K562 (cell line): ENCODE results near the gene FAM78A.

ENCODE experiments used
- ATF6 ChIP-seq: sonication (generic); formaldehyde crosslinking; IDR thresholded peaks from 2 replicates; pipeline ENCODE4 v1.4.0; 2020; ENCODE audit warnings: mild to moderate bottlenecking, missing genetic modification reagents
- CTCF ChIP-seq, 3 experiments: IDR thresholded peaks in 2 of 3; conservative IDR thresholded peaks in 1 of 3; 2 replicates each; pipeline ENCODE4 v1.5.1; 2011 to 2012; ENCODE audit warnings: low read length in 3 of 3, mild to moderate bottlenecking in 3 of 3, control low read depth in 2 of 3, improper control_type of control experiment in 1 of 3, inconsistent platforms in 1 of 3, low read depth in 1 of 3, mixed read lengths in 1 of 3, moderate library complexity in 1 of 3; ENCODE audit not compliant: insufficient read depth in 2 of 3
- MAFF ChIP-seq: IDR thresholded peaks from 2 replicates; pipeline ENCODE4 v1.6.1; 2012; ENCODE audit warnings: low read length, improper control_type of control experiment

- TF ChIP-seq MAFF, result no peak
- no peak for TF ChIP-seq ATF6 (CRISPR knock-in tag)
- TF ChIP-seq CTCF (IDR thresholded peaks at IDR 0.05 in 2 of 3, conservative IDR thresholded peaks at IDR 0.05 in 1 of 3; ENCODE audit: insufficient read depth in 2 of 3, low read depth in 1 of 3, low read length in 3 of 3), result no peak
These were observed 59.5 kb downstream of the FAM78A start for GRCh38 chr9:131216806-131217205.
